ENCODE data around the gene ITIH2. TPM values are rescaled to one million over a fixed set of nuclear protein-coding genes. Genes with fewer than 3 reads are reported as not detected.
"Not testable (repeated sequence)": the region's sequence is repeated elsewhere in the genome, so short reads cannot be mapped to it uniquely, and the experiment has no call there.

The ITIH2 gene
- total RNA-seq, 1 donor from 2014 or later: not detected

GRCh38 chr10:7696545-7696944, 6.6 kb upstream of the ITIH2 start:
- no peak for DNase-seq

GRCh38 chr10:7697426-7697825, 5.7 kb upstream of the ITIH2 start:
- DNase-seq: no peak

- no peak for DNase-seq
These were observed 2.5 kb upstream of the ITIH2 start for GRCh38 chr10:7700577-7701125.

- DNase-seq: no peak
These were observed 1.9 kb upstream of the ITIH2 start for GRCh38 chr10:7701158-7701742.

- DNase-seq: no peak
These were observed 766 bp upstream of the ITIH2 start for GRCh38 chr10:7702288-7702812.

DNA sequence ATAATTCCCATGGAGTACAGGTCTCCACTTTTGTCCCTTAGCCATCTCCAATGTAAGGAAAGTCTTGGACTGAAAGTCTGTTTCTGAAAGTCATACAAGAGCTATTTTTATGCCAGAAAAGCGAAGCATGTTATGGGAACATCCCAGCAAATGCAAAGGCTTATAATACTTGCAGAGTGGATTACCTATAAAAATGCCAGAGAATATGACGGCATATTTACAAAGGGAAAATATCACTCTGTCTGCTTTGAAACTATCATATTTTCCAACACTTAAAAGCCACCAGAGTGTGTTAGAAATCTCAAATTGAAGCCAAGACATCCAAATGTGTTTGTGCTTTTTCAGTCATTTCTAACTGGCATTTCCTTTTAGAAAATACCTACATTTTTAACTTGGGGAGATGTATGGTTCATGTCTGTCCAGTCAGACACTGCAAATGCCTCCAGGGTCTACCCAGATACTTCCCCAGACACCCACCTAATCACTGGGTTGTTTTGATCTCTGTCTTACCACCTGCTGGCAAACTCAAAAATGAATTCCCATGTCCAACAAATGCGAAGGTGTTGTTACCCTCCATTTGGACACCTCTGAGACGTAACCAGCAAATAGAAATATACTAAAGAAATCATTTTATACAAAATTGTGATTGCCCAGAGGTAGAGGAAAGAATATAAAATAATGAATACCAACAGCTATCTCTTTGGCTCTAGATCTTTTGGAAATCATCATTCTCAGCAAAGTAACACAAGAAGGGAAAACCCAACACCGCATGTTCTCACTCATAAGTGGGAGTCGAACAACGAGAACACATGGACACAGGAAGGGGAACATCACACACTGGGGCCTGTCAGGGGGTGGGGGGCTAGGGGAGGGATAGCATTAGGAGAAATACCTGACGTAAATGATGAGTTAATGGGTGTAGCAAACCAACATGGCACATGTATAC, 1.2 kb downstream of the ITIH2 start:
- DNase-seq: no peak

DNA sequence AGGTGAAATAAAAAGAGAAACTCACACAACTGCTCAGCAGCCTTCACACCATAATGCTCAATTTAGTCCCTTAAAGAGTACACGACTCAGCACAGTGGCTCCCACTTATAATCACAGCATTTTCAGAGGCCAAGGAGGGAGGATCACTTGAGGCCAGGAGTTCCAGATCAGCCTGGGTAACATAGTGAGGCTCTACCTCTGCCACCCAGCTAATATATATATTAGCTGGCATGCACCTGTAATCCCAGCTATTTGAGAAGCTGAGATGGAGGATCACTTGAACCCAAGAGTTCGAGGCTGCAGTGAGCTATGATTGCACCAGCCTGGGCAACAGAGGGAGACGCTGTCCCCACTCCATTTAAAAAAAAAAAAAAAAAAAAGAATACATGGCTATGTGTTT, 2.2 kb downstream of the ITIH2 start:
- no peak for DNase-seq

DNA sequence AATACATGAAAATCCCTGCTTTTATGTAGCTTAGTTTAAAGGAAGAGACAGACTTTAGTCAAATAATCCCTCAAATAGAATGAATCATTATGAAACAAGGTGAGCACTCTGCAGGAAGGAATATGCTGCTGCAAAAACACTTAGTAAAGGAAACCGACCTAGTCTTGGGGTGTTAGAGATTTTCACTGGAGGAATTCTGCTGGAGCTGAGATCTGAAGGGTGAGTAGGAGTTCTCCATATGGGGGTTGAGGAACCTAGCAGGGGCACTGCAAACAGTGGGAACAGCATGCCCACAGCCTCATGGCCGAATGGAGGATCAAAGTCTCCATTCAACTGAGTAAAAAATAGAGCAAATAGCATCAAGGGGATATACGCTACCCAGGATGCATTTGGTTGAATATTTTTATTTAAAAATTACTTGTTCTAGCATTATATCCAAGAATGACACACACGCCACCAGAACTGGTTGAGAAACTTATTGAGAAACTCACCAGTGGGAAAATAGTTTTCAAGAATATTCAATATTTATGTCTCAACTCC, 3.5 kb downstream of the ITIH2 start:
- DNase-seq: no peak

DNA sequence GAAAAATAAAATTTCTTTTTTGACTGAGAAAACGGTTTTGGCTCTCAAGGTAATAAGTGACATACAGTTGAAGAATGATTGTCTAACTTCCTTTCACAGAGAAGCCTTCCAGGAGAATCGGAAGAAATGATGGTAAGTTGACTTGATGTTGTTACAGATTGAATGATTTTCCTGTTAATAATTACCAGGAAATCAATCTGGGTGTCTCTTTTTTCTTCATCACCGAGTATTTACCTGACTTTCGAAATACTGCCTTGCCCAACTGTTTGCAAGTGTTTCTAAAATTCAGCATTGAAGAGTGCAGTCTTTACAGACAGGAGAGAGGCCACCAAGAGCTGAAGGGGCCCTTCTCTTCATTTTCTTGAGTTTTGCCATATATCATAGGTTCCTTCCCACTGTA, 4.0 kb downstream of the ITIH2 start:
- DNase-seq: no peak

GRCh38 chr10:7707858-7708622, 4.9 kb downstream of the ITIH2 start:
- DNase-seq: no peak

DNA sequence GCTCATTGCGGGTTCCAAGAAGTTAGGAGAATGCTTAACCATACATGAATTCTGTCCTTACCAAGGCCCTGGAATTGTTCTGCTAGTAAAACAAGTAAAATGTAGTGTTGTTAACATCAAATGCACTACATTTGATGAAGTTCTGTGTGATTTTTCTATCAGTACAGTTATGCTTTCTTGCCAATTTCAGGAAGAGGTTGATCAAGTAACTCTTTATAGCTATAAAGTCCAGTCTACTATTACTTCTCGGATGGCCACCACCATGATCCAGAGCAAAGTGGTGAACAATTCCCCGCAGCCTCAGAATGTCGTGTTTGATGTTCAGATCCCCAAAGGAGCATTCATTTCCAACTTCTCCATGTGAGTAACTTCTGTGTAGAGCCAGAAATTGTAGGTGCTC, 5.7 kb downstream of the ITIH2 start:
- DNase-seq: no peak

- no peak for DNase-seq
These were observed 7.3 kb downstream of the ITIH2 start for GRCh38 chr10:7710446-7710845.

DNA sequence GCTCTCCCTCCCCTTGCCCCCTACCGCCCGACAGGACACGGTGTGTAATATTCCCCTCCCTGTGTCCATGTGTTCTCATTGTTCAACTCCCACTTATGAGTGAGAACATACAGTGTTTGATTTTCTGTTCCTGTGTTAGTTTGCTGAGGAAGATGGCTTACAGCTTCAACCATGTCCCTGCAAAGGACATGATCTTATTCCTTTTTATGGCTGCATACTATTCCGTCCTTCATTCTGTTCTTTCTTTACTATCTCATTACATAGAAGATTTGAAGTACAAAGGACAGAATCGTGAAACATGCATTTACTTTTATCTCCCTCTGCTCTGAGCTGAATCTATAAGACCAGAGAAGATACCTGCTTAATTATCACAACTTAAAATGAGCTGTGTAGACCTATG, 8.0 kb downstream of the ITIH2 start:
- not testable (repeated sequence) for DNase-seq

DNA sequence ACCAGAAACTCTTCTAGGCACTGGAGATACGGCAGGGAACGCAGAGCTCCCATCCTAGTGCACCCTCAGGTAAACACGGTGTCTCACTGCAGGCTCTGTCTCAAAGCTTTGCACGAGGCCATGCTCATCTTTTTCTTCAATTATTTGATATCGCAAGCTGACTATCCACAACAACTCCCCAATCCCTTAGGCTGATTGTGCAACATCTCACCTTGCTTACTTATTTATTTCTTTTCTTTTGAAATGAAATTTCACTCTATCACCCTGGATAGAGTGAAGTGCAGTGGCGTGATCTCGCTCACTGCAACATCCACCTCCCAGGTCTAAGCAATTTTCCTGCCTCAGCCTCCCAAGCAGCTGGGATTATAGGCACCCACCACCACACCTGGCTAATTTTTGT, 12.4 kb downstream of the ITIH2 start:
- DNase-seq: no peak

- DNase-seq: no peak
These were observed 14.7 kb downstream of the ITIH2 start for GRCh38 chr10:7717767-7718166.

DNA sequence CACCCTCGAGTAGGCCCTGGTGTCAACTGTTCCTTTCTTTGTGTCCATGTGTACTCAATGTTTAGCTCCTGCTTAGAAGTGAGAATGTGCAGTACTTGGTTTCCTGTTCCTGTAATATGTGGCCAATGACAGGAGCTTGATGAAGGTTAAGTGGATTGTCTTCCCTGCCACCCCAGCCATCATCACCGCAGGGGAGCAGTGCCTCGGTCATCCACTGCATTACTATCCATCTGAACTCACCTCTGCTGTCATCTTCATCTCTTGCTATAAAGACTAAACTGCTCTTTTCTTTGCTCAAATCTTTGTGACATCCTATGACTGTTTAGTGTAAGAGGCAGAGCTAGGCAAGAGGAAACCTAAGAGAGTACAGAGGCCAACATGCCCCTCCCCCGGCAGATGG, 15.6 kb downstream of the ITIH2 start:
- no peak for DNase-seq

DNA sequence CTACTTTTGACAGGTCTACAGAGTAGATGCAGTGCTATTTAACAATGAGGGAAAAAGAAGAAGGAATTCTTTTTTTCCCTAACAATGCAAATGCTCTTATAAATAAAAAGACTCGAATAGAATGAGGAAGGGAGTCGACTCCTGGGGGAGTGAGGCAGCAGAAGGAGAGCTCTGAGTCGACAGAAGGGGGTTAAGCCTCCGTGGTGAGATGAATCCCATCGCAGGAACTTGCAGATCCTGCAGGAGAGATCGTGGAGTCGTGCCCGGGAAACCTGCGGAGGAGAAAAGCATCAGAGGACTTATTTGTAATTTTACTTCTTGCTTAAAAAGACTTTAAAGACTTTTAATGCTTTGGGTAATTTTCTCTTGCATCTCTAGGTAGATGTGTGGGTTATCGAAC, 17.4 kb downstream of the ITIH2 start:
- no peak for DNase-seq

- DNase-seq: no peak
These were observed 19.9 kb downstream of the ITIH2 start for GRCh38 chr10:7722927-7723529.

DNA sequence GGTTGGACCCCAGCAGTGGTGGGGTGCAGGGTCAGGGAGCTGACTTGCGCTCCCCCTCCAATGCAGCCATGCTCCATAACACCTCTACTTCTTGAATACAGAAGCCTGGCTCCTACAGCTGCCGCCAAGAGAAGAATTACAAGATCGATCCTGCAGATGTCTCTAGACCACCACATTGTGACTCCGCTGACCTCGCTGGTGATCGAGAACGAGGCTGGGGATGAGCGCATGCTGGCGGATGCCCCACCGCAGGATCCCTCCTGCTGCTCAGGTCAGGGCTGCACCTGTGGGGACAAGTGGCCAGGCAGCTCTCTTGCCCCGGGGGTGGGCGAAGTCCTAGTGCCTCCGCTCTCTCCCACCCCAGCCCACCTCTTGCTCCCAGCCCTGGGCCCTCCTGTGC, 31.7 kb downstream of the ITIH2 start:
- DNase-seq: no peak

DNA sequence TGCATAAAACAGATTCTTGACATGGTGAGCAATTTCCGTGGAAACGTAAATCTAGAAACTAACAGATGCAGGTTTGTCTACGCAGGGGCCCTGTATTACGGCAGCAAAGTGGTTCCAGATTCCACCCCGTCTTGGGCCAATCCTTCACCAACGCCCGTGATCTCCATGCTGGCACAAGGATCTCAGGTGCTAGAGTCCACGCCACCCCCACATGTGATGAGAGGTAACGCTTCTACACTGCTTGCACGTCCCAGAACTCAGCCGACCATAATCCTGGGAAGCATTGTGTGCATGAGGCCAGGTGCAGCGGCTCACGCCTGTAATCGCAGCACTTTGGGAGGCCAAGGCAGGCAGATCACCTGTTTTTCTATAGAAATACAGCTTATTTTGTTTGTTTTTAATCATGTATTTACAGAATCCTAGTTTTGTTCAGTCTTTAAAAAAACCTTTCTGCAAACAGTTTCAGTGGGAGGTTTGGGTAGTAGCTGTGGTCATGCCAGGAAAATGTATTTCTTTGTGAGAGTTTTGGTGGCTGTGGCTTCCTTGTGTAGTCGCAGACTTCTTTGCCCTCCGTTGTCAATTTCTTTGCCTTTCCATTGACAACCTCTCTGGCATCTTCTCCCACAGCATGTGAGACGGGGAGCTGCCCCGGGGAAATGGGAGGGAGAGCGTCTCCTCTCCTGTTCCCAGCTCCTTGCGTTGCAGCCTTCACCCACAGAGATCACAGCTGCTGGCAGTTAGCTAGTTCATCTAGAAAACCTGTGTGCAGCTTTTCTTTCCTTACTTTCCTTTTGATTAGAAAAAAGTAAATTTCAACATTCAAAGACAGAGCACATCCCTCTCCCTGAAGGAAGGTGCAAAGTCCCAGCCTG, 35.7 kb downstream of the ITIH2 start:
- DNase-seq: no peak

- DNase-seq: no peak
These were observed 41.2 kb downstream of the ITIH2 start for GRCh38 chr10:7744307-7744706.

Data from dermis blood vessel endothelial cell (primary cell).